Stimulated activated CD4-positive, alpha-beta T cell treated with anti-CD3 and anti-CD28 coated beads, Interleukin-1b, Interleukin-23, amount 100 ng/mL, for 48 hours (primary cell): ENCODE measurements around the gene MTO1.
"Not testable (repeated sequence)": the region's sequence is repeated elsewhere in the genome, so short reads cannot be mapped to it uniquely, and the experiment has no call there.

Source experiments
- DNase-seq: peaks from one replicate; pipeline ENCODE4 v3.0.0-alpha.2; 2020

MTO1 gene, protein sequence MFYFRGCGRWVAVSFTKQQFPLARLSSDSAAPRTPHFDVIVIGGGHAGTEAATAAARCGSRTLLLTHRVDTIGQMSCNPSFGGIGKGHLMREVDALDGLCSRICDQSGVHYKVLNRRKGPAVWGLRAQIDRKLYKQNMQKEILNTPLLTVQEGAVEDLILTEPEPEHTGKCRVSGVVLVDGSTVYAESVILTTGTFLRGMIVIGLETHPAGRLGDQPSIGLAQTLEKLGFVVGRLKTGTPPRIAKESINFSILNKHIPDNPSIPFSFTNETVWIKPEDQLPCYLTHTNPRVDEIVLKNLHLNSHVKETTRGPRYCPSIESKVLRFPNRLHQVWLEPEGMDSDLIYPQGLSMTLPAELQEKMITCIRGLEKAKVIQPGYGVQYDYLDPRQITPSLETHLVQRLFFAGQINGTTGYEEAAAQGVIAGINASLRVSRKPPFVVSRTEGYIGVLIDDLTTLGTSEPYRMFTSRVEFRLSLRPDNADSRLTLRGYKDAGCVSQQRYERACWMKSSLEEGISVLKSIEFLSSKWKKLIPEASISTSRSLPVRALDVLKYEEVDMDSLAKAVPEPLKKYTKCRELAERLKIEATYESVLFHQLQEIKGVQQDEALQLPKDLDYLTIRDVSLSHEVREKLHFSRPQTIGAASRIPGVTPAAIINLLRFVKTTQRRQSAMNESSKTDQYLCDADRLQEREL

DNA sequence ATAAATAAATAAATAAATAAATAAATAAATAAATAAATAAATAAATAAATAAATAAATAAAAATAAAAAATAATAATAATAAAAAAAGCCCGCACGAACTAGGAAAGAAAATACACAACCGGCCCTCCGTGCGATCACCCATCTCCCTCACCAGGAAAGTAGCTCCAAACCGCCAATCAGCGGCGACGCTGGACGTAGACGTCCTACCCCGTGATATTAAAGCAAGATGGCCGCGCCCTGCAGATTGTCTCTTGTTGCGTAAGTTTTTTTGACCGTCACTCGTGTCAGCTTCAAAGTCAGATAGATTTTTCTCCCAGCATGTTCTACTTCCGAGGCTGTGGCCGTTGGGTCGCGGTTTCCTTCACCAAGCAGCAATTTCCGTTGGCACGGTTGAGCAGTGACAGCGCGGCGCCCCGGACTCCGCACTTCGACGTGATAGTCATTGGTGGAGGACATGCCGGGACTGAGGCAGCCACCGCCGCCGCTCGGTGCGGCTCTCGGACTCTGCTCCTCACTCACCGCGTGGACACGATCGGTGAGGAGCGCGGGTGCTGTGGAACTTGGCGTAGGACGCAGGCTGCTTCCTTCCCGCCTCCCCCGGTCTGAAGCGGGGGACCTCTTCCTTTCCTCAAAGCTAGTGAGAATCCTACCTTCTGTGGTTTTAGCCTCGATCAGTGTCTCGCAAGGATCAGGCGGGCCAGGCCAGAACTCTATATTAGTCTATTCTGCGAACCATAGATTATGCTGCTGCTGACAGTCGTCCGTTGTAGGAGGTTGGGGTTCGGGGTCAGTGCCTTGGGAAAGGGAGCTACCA is at the start of gene MTO1:
MTO1 (plus strand) TSS at position 201 of the 814 bp plus-strand sequence; CDS start at position 319, 118 bp downstream.
- DNase-seq: peak; percentile 88

DNA sequence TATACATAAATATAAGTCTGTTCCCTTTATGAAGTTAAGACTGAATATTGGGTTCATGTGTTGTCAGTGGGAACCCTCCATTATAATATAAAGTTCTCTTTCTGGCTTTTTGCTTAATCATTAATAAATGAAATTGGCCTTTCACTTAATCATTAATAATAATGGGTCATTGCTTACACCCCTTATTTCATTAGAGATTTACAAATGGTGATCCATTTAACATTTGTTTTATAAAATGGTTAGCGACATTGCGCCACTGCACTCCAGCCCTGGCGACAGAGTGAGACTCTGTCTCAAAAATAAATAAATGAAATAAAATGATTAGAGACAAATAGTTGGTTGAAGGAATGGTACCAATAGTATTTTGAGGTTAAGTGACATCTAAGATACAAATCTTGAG is 48.4 kb upstream of the MTO1 start:
- no peak for DNase-seq

DNA sequence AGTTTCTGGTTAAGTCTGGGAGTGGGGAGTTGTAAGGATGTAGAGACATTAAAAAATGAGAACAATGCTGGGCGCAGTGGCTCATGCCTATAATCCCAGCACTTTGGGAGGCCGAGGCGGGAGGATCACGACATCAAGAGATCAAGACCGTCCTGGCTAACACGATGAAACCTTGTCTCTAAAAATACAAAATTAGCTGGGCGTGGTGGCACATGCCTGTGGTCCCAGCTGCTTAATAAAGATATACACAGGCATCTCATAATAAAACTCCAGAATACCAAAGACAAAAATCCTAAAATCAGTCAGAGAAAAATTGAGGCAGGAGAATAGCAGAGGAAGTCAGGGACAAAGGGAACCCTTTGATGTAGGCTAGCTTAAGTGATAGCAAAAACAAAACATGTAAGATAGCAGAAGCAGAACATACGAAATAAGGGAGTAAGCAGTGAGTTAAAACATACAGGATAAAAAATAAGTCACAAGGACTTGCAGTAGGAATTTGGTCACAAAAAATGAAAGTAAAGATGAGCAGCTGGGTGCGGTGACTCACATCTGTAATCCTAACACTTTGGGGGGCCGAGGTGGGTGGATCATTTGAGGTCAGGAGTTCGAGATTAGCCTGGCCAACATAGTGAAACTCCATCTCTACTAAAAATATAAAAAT is 43.3 kb upstream of the MTO1 start:
- no peak for DNase-seq

DNA sequence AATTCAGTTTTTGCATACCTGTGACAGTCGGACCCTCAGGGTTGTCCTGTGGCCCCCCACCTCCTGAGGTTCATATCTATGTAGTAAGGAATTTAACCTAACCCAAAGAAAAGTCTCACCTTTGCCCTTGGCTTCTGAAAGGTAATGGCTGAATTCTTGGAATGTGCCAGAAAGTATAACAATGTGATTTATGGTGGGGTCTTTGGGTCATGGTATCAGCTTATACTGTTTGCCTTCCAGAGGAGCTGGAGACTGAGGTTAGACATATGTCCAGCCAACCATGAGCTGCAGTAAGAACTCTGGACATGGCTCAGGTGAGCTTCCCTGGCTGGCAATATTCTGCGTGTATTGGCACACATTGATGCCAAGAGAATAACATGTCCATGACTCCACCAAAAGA is 40.0 kb upstream of the MTO1 start:
- DNase-seq: no peak

DNA sequence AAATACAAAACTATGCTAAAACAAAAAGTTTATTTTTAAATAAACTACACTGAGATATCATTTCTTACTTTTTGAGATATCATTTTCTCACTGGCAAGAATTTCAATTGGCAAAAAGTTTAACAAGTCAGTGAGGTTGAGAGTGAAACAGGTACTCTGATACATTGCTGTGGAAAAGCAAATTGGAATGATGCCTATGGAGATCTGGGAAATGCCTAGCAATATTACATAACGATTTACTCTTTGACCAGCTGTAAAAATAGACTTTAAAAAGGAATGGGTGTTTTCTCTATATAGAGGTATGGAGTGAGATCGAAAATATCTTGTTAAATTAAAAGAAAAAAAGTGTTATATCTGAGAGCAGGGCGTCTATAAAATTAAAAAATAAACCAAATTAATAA is 26.3 kb upstream of the MTO1 start:
- DNase-seq: no peak

DNA sequence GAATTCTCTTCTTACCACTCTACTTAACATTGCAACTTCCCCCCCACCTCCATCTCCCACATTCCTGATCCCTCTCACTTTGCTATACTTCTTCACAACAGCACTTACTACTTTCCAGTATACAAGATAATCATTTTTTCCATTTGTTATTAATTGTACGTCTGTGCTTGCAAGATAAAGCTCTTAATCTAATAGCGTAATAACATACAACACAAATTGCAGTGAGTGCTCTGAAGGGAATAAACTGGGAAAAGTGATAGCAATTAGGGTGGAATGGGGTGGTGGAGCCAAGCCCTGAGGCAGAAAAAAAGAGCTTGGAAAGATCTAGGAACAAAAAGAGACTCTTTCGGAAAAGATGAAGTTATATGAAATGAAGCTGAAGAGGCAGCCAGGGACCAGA is 18.0 kb upstream of the MTO1 start:
- no peak for DNase-seq

DNA sequence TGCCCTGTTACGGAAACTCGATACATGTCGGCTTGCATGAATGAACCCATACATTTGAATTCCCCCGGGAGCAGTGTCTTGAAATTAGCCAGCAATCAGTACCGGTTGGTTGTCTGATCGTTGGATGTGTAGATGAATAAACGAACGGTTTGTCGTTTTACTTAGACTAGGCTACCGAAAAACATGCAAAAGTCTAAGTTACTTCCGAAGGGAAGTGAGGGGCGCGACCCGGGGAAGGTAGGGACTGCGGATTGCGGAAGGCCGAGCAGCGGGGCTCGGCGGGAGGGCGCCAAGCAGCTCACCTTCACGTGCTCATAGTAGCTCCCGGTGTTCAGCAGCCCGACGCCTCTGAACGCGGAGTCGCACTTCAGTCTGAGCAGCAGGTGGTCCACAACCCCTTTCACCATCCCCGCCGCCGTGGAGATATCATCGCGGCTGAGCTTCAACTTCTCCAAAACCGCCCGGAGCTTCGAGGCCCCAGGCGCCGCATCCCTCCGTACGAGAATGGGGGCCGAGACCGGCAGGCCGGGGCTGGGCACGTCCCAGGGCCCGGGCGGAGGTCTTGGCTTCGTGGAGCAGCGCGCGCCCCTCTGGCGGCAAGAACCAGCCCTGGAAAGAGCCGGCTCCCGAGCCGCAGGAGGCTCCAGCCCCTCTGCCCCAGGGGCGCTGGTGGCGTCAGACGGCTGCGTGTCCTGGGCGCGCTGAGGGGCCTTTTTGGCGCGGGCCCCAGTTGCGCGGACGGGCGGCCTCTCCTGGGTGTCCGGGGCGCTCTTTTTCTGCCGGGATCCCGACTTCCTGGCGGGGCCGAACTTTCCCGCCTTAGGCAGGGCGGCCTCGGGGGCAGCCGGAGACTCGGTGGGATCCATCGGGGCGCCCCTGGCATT is 10.1 kb upstream of the MTO1 start:
- peak; percentile 46 for DNase-seq

DNA sequence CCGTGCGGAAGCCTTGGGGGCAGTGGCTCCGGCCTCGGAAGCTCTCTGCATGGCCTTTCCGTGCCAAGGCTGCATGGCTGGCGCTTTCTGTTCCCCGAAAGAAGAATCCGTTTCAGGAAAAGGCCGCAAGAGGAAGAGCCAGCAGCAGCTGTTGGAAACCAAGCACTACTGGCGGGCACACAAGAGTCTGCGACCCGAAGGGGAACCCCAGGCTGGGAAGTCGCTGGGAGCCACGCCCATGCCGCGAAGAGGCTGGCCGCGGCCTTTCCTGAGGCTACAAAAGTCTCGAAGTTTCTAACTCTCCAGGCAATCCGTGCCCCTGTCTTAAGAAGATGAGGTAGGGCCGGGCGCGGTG is 9.5 kb upstream of the MTO1 start, which contains the start of gene CGAS:
CGAS (minus strand) TSS at position 191 of the 355 bp plus-strand sequence; CDS start at position 75, 116 bp downstream.
- DNase-seq: peak; percentile 81

DNA sequence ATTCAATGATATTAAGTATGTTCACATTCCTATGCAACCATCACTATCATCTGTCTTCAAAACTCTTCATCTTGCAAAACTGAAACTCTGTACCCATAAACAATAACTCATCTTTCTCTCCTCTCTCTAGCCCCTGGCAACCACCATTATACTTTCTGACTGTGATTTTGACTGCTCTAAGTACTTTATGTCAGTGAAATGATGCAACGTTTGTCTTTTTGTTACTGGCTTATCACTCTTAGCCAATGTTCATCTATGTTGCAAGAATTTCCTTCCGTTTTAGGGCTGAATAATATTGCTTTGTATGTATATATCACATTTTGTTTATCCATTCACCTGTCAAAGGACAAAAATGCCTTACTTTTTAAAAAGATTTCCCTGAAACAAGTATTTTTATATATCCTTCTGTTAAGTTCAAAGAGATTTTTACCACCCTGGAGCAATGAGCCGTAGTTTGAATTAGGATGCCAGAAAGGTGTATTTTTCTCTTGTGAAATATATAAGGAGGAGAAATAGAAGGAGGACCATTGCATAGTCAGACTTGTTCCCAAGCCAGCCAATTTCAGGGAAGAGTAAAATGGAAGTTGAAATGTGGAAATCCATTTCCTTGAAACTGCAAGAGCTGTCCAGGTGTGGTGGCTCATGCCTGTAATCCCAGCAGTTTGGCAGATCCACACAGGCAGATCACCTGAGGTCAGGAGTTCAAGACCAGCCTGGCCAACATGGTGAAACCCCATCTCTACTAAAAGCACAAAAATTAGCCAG is 5.5 kb upstream of the MTO1 start:
- no peak for DNase-seq

DNA sequence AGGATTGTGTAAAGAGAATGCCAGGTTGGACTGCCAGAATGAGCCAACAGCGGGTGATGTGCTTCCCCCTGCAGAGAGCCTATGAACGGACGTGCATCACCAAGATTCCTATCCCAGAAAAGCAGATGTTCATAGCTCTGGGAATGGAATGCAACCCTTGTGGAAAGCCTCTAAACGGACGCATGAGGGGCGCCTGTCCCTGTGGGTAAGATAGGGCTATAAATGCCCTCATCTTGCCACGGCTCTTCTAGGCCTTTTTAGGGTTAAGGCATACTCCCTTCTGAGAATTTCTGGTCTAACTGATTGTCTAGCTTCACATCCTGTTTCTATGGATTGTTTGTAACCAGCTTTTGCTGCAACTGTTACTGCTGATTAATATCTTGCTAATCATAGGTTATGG is 2.1 kb upstream of the MTO1 start:
- not testable (repeated sequence) for DNase-seq

DNA sequence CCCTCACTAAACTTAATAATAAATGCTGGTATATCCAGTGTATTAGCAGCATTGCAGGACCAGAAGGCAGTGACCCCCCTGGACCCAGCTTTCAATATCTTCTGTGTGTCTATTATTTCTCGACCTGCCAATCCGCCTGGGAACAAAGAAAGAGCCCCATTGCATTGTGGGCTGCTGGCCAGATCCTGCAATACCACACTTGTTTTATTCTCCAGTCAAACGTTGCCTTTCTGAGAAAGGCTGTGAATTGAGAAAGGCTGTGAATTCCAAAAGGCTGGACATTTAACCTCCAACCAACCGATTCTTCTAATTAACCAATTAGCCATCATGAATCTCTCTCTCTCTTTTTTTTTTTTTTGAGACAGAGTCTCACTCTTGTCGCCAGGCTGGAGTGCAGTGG is 1.5 kb upstream of the MTO1 start:
- DNase-seq: no peak

DNA sequence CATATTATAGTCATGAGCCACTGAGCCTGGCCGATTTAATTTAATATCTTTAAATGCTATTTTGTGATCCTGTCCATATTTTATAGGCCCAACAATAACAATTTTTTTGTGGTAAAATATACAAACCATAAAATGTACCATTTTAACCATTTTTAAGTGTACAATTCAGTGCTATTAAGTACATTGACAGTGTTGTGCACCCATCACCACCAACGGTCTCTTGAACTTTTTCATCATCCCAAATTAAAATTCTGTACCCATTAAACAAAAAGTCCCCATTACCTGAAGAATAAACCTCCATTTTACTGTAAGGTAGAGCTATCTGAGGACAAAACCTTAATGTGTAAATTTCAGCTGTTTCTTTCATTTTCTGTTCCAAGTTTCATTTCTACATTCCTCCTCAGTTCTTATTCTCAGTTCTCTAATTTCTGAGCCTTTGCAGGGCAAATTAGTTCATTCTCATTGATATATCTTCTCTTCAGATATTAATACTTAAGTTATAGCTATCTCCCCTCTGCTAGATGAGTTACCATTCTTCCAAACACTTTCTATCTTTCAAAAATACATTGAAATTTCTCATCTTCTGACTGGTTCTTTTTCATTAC is 10.3 kb downstream of the MTO1 start:
- no peak for DNase-seq

DNA sequence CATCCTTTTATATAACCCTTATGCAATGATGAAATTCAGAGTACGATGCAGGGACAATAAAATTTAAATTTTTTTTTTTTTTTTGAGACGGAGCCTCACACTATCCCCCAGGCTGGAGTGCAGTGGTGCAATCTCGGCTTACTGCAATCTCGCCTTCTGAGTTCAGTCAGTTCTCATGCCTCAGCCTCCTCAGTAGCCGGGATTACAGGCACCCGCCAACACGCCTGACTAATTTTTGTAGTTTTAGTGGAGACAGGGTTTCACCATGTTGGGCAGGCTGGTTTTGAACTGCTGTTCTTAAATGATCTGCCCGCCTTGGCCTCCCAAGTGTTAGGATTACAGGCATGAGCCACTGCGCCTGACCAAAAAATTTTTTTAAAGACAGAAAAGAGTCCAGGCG is 15.2 kb downstream of the MTO1 start:
- peak; percentile 21 for DNase-seq

DNA sequence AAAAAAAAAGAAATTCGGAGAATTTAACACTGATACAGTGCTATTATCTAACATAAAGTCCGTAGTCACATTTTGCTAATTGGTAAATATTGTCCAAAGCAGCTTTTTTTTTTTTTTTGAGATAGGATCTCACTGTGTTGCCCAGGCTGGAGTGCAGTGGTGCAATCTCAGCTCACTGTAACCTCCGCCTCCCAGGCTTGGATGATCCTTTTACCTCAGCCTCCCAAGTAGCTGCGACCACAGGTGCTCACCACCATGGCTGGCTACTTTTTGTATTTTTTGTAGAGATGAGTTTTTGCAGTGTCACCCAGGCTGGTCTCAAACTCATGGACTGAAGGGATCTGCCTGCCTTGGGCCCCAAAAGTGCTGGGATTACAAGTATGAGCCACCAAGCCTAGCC is 15.9 kb downstream of the MTO1 start:
- no peak for DNase-seq

DNA sequence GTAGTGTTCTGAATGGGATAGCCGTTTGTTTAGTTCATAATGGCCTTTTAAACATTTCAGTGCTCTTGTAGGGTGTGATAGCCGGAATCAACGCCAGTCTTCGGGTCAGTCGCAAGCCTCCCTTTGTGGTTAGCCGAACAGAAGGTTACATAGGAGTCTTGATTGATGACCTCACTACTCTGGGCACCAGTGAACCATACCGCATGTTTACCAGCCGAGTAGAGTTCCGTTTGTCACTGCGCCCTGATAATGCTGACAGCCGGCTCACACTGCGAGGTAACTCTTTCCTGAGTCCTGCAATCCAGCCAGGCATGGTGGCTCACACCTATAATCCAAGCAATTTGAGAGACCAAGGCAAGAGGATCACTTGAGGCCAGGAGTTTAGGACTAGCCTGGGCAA is 20.4 kb downstream of the MTO1 start:
- no peak for DNase-seq

DNA sequence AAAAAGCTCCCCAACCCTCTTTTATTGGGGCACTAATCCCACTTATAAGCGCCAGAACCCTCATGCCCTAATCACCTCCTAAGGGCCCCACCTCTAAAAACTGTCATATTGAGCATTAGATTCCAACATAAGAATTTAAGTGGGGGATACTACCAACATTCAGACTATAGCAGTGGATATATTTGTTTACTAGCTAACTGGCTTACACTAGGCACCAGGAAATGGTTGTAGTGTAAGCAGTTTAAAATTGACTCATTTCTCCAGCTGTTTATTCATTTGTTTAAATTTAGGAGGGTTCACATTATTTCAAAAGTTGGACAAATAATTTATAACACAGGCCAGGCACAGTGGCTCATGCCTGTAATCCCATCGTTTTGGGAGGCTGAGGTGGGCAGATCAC is 22.9 kb downstream of the MTO1 start:
- no peak for DNase-seq

DNA sequence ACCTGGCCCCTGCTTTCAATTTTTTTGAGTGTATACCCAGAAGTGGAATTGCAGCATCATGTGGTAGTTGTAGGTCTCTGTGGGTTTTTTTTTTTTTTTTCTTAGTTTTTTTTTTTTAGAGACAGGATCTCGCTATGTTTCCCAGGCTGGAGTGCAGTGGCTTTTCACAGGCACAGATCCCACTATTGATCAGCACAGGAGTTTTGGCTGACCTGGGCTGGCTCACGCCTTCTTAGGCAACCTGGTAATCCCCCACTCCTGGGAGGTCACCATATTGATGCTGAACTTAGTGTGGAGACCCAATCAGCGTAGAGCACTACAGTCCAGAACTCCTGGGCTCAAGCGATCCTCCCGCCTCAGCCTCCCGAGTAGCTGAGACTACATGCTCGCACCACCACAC is 25.9 kb downstream of the MTO1 start:
- no peak for DNase-seq

DNA sequence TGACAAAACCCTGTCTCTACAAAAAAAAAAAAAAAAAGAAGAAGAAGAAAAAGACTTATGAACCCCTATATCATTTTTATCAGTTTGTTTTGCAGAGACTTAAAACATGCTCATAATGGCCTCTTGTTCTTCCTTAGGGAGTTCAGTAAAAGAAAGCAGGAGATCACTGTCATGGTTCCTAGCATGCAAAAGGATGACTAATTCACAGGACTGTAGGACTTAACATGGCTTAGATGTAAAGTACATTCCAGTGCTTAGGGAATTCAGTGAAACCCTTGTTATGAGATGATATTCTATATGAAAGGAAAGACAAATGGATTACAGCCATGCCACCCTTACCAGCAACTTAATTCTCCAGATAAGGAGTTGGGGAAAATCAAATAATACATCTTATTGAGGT is 29.8 kb downstream of the MTO1 start:
- no peak for DNase-seq

DNA sequence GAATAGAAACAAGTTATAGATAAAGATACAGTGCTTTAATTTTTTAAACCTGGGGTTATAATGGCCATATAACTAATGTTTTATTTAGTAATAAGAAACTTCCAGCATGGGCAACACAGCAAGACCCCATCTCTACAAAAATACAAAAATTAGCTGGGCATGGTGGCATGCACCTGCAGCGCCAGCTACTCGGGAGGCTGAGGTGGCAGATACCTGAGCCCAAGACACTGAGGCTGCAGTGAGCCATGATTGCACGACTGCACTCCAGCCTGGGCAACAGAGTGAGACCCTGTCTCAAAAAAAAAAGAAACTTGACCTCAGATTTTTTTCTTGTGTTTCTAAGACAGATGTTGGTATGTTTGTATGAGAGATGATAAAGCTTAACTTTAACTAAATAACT is 36.4 kb downstream of the MTO1 start:
- DNase-seq: no peak

DNA sequence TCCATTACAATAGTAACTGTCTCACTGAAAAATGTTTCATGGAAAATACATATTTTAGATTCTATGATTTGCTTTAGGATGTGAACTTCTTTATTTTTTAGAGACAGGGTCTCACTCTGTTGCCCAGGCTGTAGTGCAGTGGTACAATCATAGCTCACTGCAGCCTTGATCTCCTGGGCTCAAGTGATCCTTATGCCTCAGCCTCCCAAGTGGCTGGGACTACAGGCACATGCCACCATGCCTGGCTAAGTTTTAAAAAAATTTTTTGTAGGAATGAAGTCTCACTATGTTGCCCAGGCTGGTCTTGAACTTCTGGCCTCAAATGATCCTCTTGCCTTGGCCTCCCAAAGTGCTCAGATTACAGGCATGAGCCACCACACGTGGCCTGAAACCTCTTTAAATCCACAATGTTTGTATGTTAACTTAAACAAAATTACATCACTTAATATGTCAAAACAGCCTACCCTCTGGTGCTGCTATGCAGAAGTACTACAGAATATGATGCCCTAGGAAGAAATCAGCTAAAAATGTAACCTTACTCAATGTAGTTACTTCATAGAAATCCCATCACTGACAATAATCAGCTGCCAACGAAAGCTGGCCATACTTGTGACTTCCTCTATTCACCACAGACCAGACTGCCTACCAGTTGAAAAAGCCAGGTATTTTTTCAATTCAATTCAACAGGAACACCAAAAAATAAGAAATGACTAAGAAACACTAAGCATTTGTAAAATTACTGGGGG is 41.7 kb downstream of the MTO1 start:
- DNase-seq: no peak
